ENCODE data around the gene DYNC2H1.

The DYNC2H1 gene

GRCh38 chr11:103354656-103355055 lies 245.4 kb downstream of the DYNC2H1 start:
- TF ChIP-seq EZH2 (IDR thresholded peaks at IDR 0.05; ENCODE audit: borderline replicate concordance, low read depth, low read length, severe bottlenecking) (no peak), CTCF (IDR thresholded peaks at IDR 0.05; ENCODE audit: borderline replicate concordance, extremely low read depth, low read length, poor library complexity, severe bottlenecking) (no peak)
- no peaks in the 10 kb centered on the region for H3K79me2 ChIP-seq (ENCODE audit: insufficient read depth, low read length)
- no peak for ATAC-seq (ENCODE audit: insufficient read depth, low read depth)
- H3K4me3 ChIP-seq (ENCODE audit: low read depth in 1 of 2, low read length in 2 of 2) = no peak overlapping the region
- no peak overlapping the region for H2AFZ ChIP-seq (ENCODE audit: low read depth, low read length)
- no peak for DNase-seq
- no peak overlapping the region for H3K27ac ChIP-seq (ENCODE audit: low read length)
- H3K27me3 ChIP-seq (ENCODE audit: insufficient read depth, low read length, poor library complexity) = no peaks in the 10 kb centered on the region
- no peaks in the 10 kb centered on the region for H3K9me3 ChIP-seq (ENCODE audit: insufficient read depth, low read length, severe bottlenecking)
- no peaks in the 10 kb centered on the region for H4K20me1 ChIP-seq (ENCODE audit: insufficient read depth, low read length)
- H3K4me2 ChIP-seq (ENCODE audit: insufficient read depth, low read length) = no peak overlapping the region
- no peaks in the 10 kb centered on the region for H3K4me1 ChIP-seq (ENCODE audit: insufficient read depth, low read length)
- no peak overlapping the region for H3K9ac ChIP-seq (ENCODE audit: low read depth, low read length)
- H3K36me3 ChIP-seq (ENCODE audit: insufficient read depth, low read length) = no peaks in the 10 kb centered on the region

GRCh38 chr11:103358251-103358650 lies 249.0 kb downstream of the DYNC2H1 start:
- Histone ChIP-seq H4K20me1 (ENCODE audit: insufficient read depth, low read length) (no peaks in the 10 kb centered on the region), H3K9ac (ENCODE audit: low read depth, low read length) (no peak overlapping the region), H3K36me3 (ENCODE audit: insufficient read depth, low read length) (no peaks in the 10 kb centered on the region), H3K9me3 (ENCODE audit: insufficient read depth, low read length, severe bottlenecking) (no peaks in the 10 kb centered on the region), H3K4me1 (ENCODE audit: insufficient read depth, low read length) (no peaks in the 10 kb centered on the region), H3K4me2 (ENCODE audit: insufficient read depth, low read length) (no peak overlapping the region), H3K27ac (ENCODE audit: low read length) (no peak overlapping the region), H3K79me2 (ENCODE audit: insufficient read depth, low read length) (no peaks in the 10 kb centered on the region), H3K27me3 (ENCODE audit: insufficient read depth, low read length, poor library complexity) (no peaks in the 10 kb centered on the region), H3K4me3 (ENCODE audit: low read depth in 1 of 2, low read length in 2 of 2) (no peak overlapping the region), H2AFZ (ENCODE audit: low read depth, low read length) (no peak overlapping the region)
- no peak for ATAC-seq (ENCODE audit: insufficient read depth, low read depth)
- DNase-seq = no peak
- no peak for TF ChIP-seq CTCF (IDR thresholded peaks at IDR 0.05; ENCODE audit: borderline replicate concordance, extremely low read depth, low read length, poor library complexity, severe bottlenecking)
- TF ChIP-seq EZH2 (IDR thresholded peaks at IDR 0.05; ENCODE audit: borderline replicate concordance, low read depth, low read length, severe bottlenecking) = no peak

DNA sequence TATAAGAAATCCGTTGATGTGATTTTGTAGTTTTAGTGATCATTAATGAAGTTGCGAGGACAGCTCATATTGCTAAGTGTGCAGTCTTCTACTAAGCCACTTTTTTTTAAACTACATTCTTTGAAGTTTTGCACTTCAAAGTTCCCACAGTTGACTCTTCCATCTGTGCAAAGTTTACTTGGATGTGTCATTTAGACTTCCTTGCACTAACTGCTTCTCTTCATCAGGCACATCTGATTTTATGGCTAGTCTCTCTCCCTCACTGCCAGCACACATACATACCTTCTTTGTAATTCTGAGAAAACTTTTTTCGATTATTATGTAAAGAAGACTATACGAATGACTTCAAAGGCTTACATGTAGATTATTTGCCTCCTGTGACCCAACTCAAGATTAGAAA lies 250.0 kb downstream of the DYNC2H1 start:
- H3K79me2 ChIP-seq (ENCODE audit: insufficient read depth, low read length) = no peaks in the 10 kb centered on the region
- TF ChIP-seq EZH2 (IDR thresholded peaks at IDR 0.05; ENCODE audit: borderline replicate concordance, low read depth, low read length, severe bottlenecking) (no peak), CTCF (IDR thresholded peaks at IDR 0.05; ENCODE audit: borderline replicate concordance, extremely low read depth, low read length, poor library complexity, severe bottlenecking) (no peak)
- H3K27ac ChIP-seq (ENCODE audit: low read length) = no peak overlapping the region
- H4K20me1 ChIP-seq (ENCODE audit: insufficient read depth, low read length) = no peaks in the 10 kb centered on the region
- no peak overlapping the region for H3K9ac ChIP-seq (ENCODE audit: low read depth, low read length)
- no peak overlapping the region for H3K4me2 ChIP-seq (ENCODE audit: insufficient read depth, low read length)
- ATAC-seq (ENCODE audit: insufficient read depth, low read depth) (no peak), DNase-seq (no peak)
- no peaks in the 10 kb centered on the region for H3K4me1 ChIP-seq (ENCODE audit: insufficient read depth, low read length)
- no peak overlapping the region for H3K4me3 ChIP-seq (ENCODE audit: low read depth in 1 of 2, low read length in 2 of 2)
- H3K9me3 ChIP-seq (ENCODE audit: insufficient read depth, low read length, severe bottlenecking) = no peaks in the 10 kb centered on the region
- no peaks in the 10 kb centered on the region for H3K36me3 ChIP-seq (ENCODE audit: insufficient read depth, low read length)
- H2AFZ ChIP-seq (ENCODE audit: low read depth, low read length) = no peak overlapping the region
- no peaks in the 10 kb centered on the region for H3K27me3 ChIP-seq (ENCODE audit: insufficient read depth, low read length, poor library complexity)

DNA sequence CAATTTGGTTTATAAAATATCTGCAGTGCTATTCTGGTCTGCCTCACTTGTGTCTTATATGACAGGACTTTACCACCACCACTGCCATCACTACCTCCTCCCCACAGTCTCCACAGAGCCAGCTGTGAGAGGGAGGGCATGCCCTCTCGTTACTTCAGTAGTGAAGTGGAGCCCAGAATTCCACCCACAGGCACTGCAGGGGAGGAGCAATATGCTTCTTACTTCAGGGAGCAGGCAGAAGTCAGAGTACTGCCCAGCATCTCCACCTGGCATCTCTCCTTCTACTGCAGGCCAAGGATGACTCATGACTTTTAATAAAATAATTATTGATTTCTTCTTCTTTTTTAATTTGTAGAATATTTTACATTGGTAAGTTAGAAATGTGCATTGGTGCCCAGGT lies 255.5 kb downstream of the DYNC2H1 start:
- H3K4me1 ChIP-seq (ENCODE audit: insufficient read depth, low read length) = no peaks in the 10 kb centered on the region
- H3K4me2 ChIP-seq (ENCODE audit: insufficient read depth, low read length) = no peak overlapping the region
- H3K9ac ChIP-seq (ENCODE audit: low read depth, low read length) = no peak overlapping the region
- H3K9me3 ChIP-seq (ENCODE audit: insufficient read depth, low read length, severe bottlenecking) = no peaks in the 10 kb centered on the region
- no peaks in the 10 kb centered on the region for H3K27me3 ChIP-seq (ENCODE audit: insufficient read depth, low read length, poor library complexity)
- no peak overlapping the region for H2AFZ ChIP-seq (ENCODE audit: low read depth, low read length)
- no peak overlapping the region for H3K27ac ChIP-seq (ENCODE audit: low read length)
- DNase-seq (no peak), ATAC-seq (ENCODE audit: insufficient read depth, low read depth) (no peak)
- H3K79me2 ChIP-seq (ENCODE audit: insufficient read depth, low read length) = no peaks in the 10 kb centered on the region
- H3K36me3 ChIP-seq (ENCODE audit: insufficient read depth, low read length) = no peaks in the 10 kb centered on the region
- H3K4me3 ChIP-seq (ENCODE audit: low read depth in 1 of 2, low read length in 2 of 2) = no peak overlapping the region
- TF ChIP-seq EZH2 (IDR thresholded peaks at IDR 0.05; ENCODE audit: borderline replicate concordance, low read depth, low read length, severe bottlenecking) (no peak), CTCF (IDR thresholded peaks at IDR 0.05; ENCODE audit: borderline replicate concordance, extremely low read depth, low read length, poor library complexity, severe bottlenecking) (no peak)
- H4K20me1 ChIP-seq (ENCODE audit: insufficient read depth, low read length) = no peaks in the 10 kb centered on the region
